Astrocyte of the hippocampus (primary cell): ENCODE measurements around the gene KRT73.

Source experiments
- DNase-seq: peaks from one replicate; pipeline ENCODE4 v3.0.0; 2011; ENCODE audit warnings: low read depth, low spot score

Gene KRT73

GRCh38 chr12:52618216-52618615, at the start of gene KRT73:
Gene KRT73, minus strand, starts transcription at chr12:52618559. Its CDS starts 35 bp downstream, at chr12:52618524.
- DNase-seq: no peak

- no peak for DNase-seq
These were observed 49.6 kb upstream of the KRT73 start for GRCh38 chr12:52667931-52668330.

GRCh38 chr12:52667509-52667908, 49.1 kb upstream of the KRT73 start:
- no peak for DNase-seq

- DNase-seq: no peak
These were observed 48.1 kb upstream of the KRT73 start for GRCh38 chr12:52666471-52666870.

- DNase-seq: no peak
These were observed 45.1 kb upstream of the KRT73 start for GRCh38 chr12:52663420-52663819.

- no peak for DNase-seq
These were observed 44.5 kb upstream of the KRT73 start for GRCh38 chr12:52662918-52663229.

GRCh38 chr12:52662093-52662917, 43.9 kb upstream of the KRT73 start:
- DNase-seq: no peak

GRCh38 chr12:52661668-52662067, 43.3 kb upstream of the KRT73 start:
- DNase-seq: no peak

- DNase-seq: no peak
These were observed 42.7 kb upstream of the KRT73 start for GRCh38 chr12:52660934-52661499.

GRCh38 chr12:52659951-52660350, 41.6 kb upstream of the KRT73 start:
- no peak for DNase-seq

GRCh38 chr12:52659395-52659794, 41.0 kb upstream of the KRT73 start:
- DNase-seq: no peak

GRCh38 chr12:52658196-52658595, 39.8 kb upstream of the KRT73 start:
- no peak for DNase-seq

- no peak for DNase-seq
These were observed 39.0 kb upstream of the KRT73 start for GRCh38 chr12:52657250-52657902.

- DNase-seq: no peak
These were observed 38.3 kb upstream of the KRT73 start for GRCh38 chr12:52656616-52657015.

- no peak for DNase-seq
These were observed 37.4 kb upstream of the KRT73 start for GRCh38 chr12:52655720-52656124.

- DNase-seq: no peak
These were observed 36.9 kb upstream of the KRT73 start for GRCh38 chr12:52655251-52655650.

- DNase-seq: no peak
These were observed 33.4 kb upstream of the KRT73 start, which contains the start of gene KRT2 for GRCh38 chr12:52651726-52652261. Gene KRT2, minus strand, starts transcription at chr12:52652211. Its CDS starts 69 bp downstream, at chr12:52652142.

GRCh38 chr12:52650520-52651081, 32.2 kb upstream of the KRT73 start:
- no peak for DNase-seq

GRCh38 chr12:52649066-52649465, 30.7 kb upstream of the KRT73 start:
- DNase-seq: no peak

GRCh38 chr12:52648012-52648550, 29.7 kb upstream of the KRT73 start:
- no peak for DNase-seq

- no peak for DNase-seq
These were observed 29.2 kb upstream of the KRT73 start for GRCh38 chr12:52647601-52648000.

- no peak for DNase-seq
These were observed 28.3 kb upstream of the KRT73 start for GRCh38 chr12:52646613-52647012.
